ENCODE data around the gene THAP3. TPM values are rescaled to one million over a fixed set of nuclear protein-coding genes. Genes with fewer than 3 reads are reported as not detected.

The THAP3 gene
- total and polyA plus RNA-seq, 9 of the 15 experiments (the other 6 are each of a cell fraction or from before 2014, with no cell fraction given) = 1.9 to 31.2 (median 18.2) TPM

GRCh38 chr1:6613361-6614018 is 11.2 kb upstream of the THAP3 start, which contains the start of gene PHF13 (continued):
- no peak for TF ChIP-seq MXD1 (CRISPR knock-in tag; IDR thresholded peaks at IDR 0.05; ENCODE audit: borderline replicate concordance, poor library complexity, severe bottlenecking)
- peak; percentile 75 for TF ChIP-seq NR2C1 (IDR thresholded peaks at IDR 0.05)
- peak; percentile 92 for TF ChIP-seq NR2C1 (tag; IDR thresholded peaks at IDR 0.05)
- TF ChIP-seq SP1 (CRISPR knock-in tag; IDR thresholded peaks at IDR 0.05) = peak; percentile 99
- 0 out of 2 replicates have a peak, but pooled peaks have one; percentile 72 for TF ChIP-seq ZNF584 (CRISPR knock-in tag; IDR thresholded peaks at IDR 0.05; ENCODE audit: low read depth)
- TF ChIP-seq NEUROD1 (IDR thresholded peaks at IDR 0.05; ENCODE audit: borderline replicate concordance, low read depth, low read length, partially characterized antibody) = peak; percentile 45
- TF ChIP-seq ZNF316 (IDR thresholded peaks at IDR 0.05) = no peak
- TF ChIP-seq ZNF121 (CRISPR knock-in tag; conservative IDR thresholded peaks at IDR 0.05) = no peak
- peak in 1 of 2 experiments; percentile 62; a peak in 1 of 4 replicates for TF ChIP-seq TEAD1 (CRISPR knock-in tag; IDR thresholded peaks at IDR 0.05)
- no peak for TF ChIP-seq ILF3 (IDR thresholded peaks at IDR 0.05; ENCODE audit: borderline replicate concordance)
- peak in 1 of 3 experiments; percentile 76; a peak in 2 of 6 replicates for TF ChIP-seq ZBTB11 (CRISPR knock-in tag; IDR thresholded peaks at IDR 0.05)
- TF ChIP-seq GMEB1 (CRISPR knock-in tag; IDR thresholded peaks at IDR 0.05) = peak; percentile 87
- no peak for TF ChIP-seq SNAPC5 (CRISPR knock-in tag; IDR thresholded peaks at IDR 0.05)
- no peak for TF ChIP-seq NFATC3 (IDR thresholded peaks at IDR 0.05)
- TF ChIP-seq KLF13 (tag; IDR thresholded peaks at IDR 0.05; ENCODE audit: borderline replicate concordance, low read depth) = peak; percentile 95

All from K562 (cell line).